Pancreas (tissue), 10 donors: ENCODE measurements around the gene CAPN14. TPM values are rescaled to one million over a fixed set of nuclear protein-coding genes. Genes with fewer than 3 reads are reported as not detected.

Source experiments
- ATAC-seq, 4 donors: fragments of 200-7000 bp; cut with Tn5 transposase; one replicate each; pipeline versions ENCODE4 v1.8.0 to v1.9.1; 2020; ENCODE audit warnings: mild to moderate bottlenecking in 4 of 4, moderate library complexity in 4 of 4
- DNase-seq, 6 donors: peaks; one replicate each; pipeline ENCODE4 v3.0.0-alpha.2; 2020
- FAIRE-seq: peaks from 2 replicates; lab custom pipeline; 2012; peaks lifted over from hg19 to GRCh38; lab: Jason Lieb, UNC
- H3K27ac ChIP-seq, 4 donors: fragments of 200-600 bp; sonication (generic); 1 replicate in 3 of 4; 2 replicates in 1 of 4; pipeline versions ENCODE4 v1.5.0 to v1.8.0; 2020
- H3K27me3 ChIP-seq, 4 donors: fragments of 200-600 bp; one replicate each; pipeline ENCODE4 v1.8.0; 2021
- H3K36me3 ChIP-seq, 3 donors: fragments of 200-600 bp; sonication (generic) in 1 of 3; one replicate each; pipeline versions ENCODE4 v1.5.0 to v1.8.0; 2020 to 2021
- H3K4me1 ChIP-seq, 3 donors: fragments of 200-600 bp; one replicate each; pipeline ENCODE4 v1.8.0; 2021
- H3K4me3 ChIP-seq, 4 donors: fragments of 200-600 bp; sonication (generic) in 2 of 4; one replicate each; pipeline versions ENCODE4 v1.5.0 to v1.8.0; 2020 to 2021
- H3K9me3 ChIP-seq, 4 donors: fragments of 200-600 bp; one replicate each; pipeline ENCODE4 v1.8.0; 2021
- CTCF ChIP-seq, 4 donors: fragments of 200-600 bp; sonication (generic) in 3 of 4; IDR thresholded peaks; one replicate each; pipeline versions ENCODE4 v1.5.0 to v1.8.0; 2021; ENCODE audit warnings: antibody characterized with exemption in 4 of 4
- whole genome bisulfite sequencing, 2 donors: extraction: QIAGEN DNeasy Blood & Tissue Kit; methylation state at CpG; one replicate each; pipeline ENCODE4 v1.1.7; 2013; 5-methylcytosine and 5-hydroxymethylcytosine counted together
- intact Hi-C, 3 donors: fragments of 100-400 bp; cut with DNase I; formaldehyde crosslinking; loops; one replicate each; pipeline versions ENCODE4 v1.11.1 to v1.14.2; 2022
- polyA plus RNA-seq, 2 donors: library from polyadenylated mRNA; stranded (reverse); fragments of 200-250 nt; gene quantifications; one replicate each; pipeline ENCODE4 v1.2.3, GENCODE V29; 2013
- total RNA-seq, 6 donors: library from RNA; stranded (reverse); fragmentation: NEBNext Ultra II Directional in 4 of 6; extraction: Animal tissue kit (Norgen Biotek cat#: 25700) in 4 of 6; gene quantifications; one replicate each; pipeline versions ENCODE4 v1.2.1 to v1.2.4, GENCODE V29; 2021 to 2023
- donor health status: healthy with polysubstance abuse.
- donor health status: DM: no; HTN: no; CAD: no; lungs with moderate emphysema.
- donor health status: DM: no; HTN: no; CAD: no.
- donor health status: control.
- donor health status: control.
- donor health status: Bipolar disorder and iron deficiency.
- donor health status: DM: yes; HTN: yes; CAD: no.
- donor health status: DM: no; HTN: no; CAD: no.
- donor health status: DM: no; HTN: no; CAD: no.
- donor health status: DM: yes; HTN: yes; CAD: no.

Gene CAPN14
- total and polyA plus RNA-seq, 8 donors, result 0.06 to 0.08 (median 0.07) TPM; not detected in 5

- DNase-seq (no peak), FAIRE-seq (no peak), ATAC-seq (no peak)
- intact Hi-C loops, result no loop called here
- Histone ChIP-seq H3K36me3 (no peaks in the 10 kb centered on the region), H3K9me3 (no peaks in the 10 kb centered on the region), H3K27ac (no peak overlapping the region), H3K27me3 (no peaks in the 10 kb centered on the region), H3K4me3 (no peak overlapping the region), H3K4me1 (no peaks in the 10 kb centered on the region)
- TF ChIP-seq CTCF (IDR thresholded peaks at IDR 0.05), result no peak
- WGBS, 2 donors, result 85 to 88% methylated on average over 4 of the region's 4 CpGs
Measured at GRCh38 chr2:31235504-31235902, 18.2 kb upstream of the CAPN14 start.

- DNase-seq, result peak in 1 of 6 donors; percentile 67
- WGBS, 2 donors, result 74% methylated on average over 17 of the region's 17 CpGs
- no peak for TF ChIP-seq CTCF (IDR thresholded peaks at IDR 0.05)
- no peak for ATAC-seq
- Histone ChIP-seq H3K4me1 (no peaks in the 10 kb centered on the region), H3K27ac (no peak overlapping the region), H3K9me3 (no peaks in the 10 kb centered on the region), H3K36me3 (no peaks in the 10 kb centered on the region), H3K27me3 (peaks cover 0 to 4% (median 0%) of the 10 kb centered on the region in 4 donors), H3K4me3 (peak overlapping the region; percentile 34 to 77 (median 58))
- intact Hi-C loops, result no loop called here
- FAIRE-seq, result no peak
Measured at GRCh38 chr2:31234683-31235503, 17.6 kb upstream of the CAPN14 start.

GRCh38 chr2:31233741-31234682, 16.7 kb upstream of the CAPN14 start, which contains the start of gene EHD3:
Gene EHD3 (plus strand): TSS chr2:31234152. CDS start chr2:31234622, 470 bp downstream.
- Histone ChIP-seq H3K4me3 (peak within 1 kb of the TSS; percentile 34 to 77 (median 58)), H3K27me3 (peaks cover 0 to 4% (median 0%) of the 10 kb centered on the region in 4 donors), H3K9me3 (no peaks in the 10 kb centered on the region), H3K36me3 (no peaks in the 10 kb centered on the region), H3K4me1 (no peaks in the 10 kb centered on the region), H3K27ac (no peak within 1 kb of the TSS)
- DNase-seq (peak; percentile 80 to 93 (median 85)), ATAC-seq (peak; percentile 98 to 99 (median 99)), FAIRE-seq (no peak)
- intact Hi-C loops, result no loop called here
- peak; percentile 25 to 60 (median 36) for TF ChIP-seq CTCF (IDR thresholded peaks at IDR 0.05)
- 3% methylated on average over 74 of the region's 74 CpGs for WGBS, 2 donors

GRCh38 chr2:31233231-31233630, 15.9 kb upstream of the CAPN14 start:
- H3K27ac ChIP-seq, result no peak overlapping the region
- no peaks in the 10 kb centered on the region for H3K36me3 ChIP-seq
- ATAC-seq (no peak), DNase-seq (no peak), FAIRE-seq (no peak)
- 82 to 84% methylated on average over 1 of the region's 1 CpG for WGBS, 2 donors
- no peak for TF ChIP-seq CTCF (IDR thresholded peaks at IDR 0.05)
- H3K27me3 ChIP-seq, result peaks cover 0 to 4% (median 0%) of the 10 kb centered on the region in 4 donors
- no peaks in the 10 kb centered on the region for H3K9me3 ChIP-seq
- H3K4me3 ChIP-seq, result peak overlapping the region in 1 of 4 donors; percentile 77
- H3K4me1 ChIP-seq, result no peaks in the 10 kb centered on the region
- intact Hi-C loops, result no loop called here
